ENCODE measurements around the gene NTM. TPM values are rescaled to one million over a fixed set of nuclear protein-coding genes. Genes with fewer than 3 reads are reported as not detected.

Gene NTM
- total RNA-seq, 4 donors from 2014 or later = 1.4 to 5.7 TPM; not detected in 2

DNA sequence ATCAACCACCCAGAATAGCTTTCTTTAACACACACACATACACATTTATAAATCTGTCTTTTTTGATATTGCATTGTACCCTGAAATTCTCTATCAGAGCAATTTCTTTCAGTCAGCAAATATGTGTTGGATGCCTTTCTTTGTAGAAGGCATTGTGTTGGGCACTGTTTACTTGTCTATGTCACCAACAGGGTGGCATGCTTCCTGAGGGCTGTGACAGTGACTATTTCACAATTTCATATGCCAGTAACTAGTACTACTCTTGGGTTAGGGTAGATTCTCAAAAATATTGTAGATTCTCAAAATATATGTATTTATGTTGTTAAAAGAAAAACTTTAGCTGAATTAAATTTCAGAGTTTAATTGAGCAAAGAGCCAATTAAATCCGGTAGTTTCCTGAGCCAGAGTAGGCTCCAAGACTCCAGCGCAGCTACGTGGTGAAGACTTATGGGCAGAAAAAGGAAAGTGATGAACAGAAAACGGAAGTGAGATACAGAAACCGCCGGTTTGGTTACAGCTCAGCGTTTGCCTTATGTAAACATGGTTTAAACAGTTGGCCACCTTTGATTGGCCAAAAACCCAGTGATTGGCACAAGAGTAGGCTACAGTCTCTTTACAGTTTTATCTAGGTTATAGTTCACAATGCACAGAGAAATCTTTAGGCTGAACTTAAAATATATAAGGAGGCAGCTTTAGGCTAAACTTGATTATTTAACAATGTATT lies 723.3 kb downstream of the NTM start:
- H3K27ac ChIP-seq = no peak overlapping the region
- H3K27me3 ChIP-seq = no peaks in the 10 kb centered on the region
- H3K4me3 ChIP-seq = no peak overlapping the region
- H3K36me3 ChIP-seq = no peaks in the 10 kb centered on the region
- no peaks in the 10 kb centered on the region for H3K9me3 ChIP-seq
- TF ChIP-seq CTCF (IDR thresholded peaks at IDR 0.05) (no peak), POLR2A (IDR thresholded peaks at IDR 0.05) (no peak)
- intact Hi-C loops (cut with DNase I; ENCODE audit: low total_unique reads) = no loop called here
- no peaks in the 10 kb centered on the region for H3K4me1 ChIP-seq
- DNase-seq = no peak

- intact Hi-C loops (cut with DNase I; ENCODE audit: low total_unique reads) = no loop called here
- H3K4me3 ChIP-seq = no peak overlapping the region
- no peak for DNase-seq
- TF ChIP-seq CTCF (IDR thresholded peaks at IDR 0.05) (no peak), POLR2A (IDR thresholded peaks at IDR 0.05) (no peak)
- H3K27me3 ChIP-seq = no peaks in the 10 kb centered on the region
- H3K9me3 ChIP-seq = no peaks in the 10 kb centered on the region
- no peaks in the 10 kb centered on the region for H3K36me3 ChIP-seq
- no peak overlapping the region for H3K27ac ChIP-seq
- H3K4me1 ChIP-seq = no peaks in the 10 kb centered on the region
These were observed 724.2 kb downstream of the NTM start for GRCh38 chr11:132094598-132094997.

GRCh38 chr11:132095230-132096131 lies 725.1 kb downstream of the NTM start:
- no peaks in the 10 kb centered on the region for H3K27me3 ChIP-seq
- no peaks in the 10 kb centered on the region for H3K4me1 ChIP-seq
- no peak overlapping the region for H3K27ac ChIP-seq
- TF ChIP-seq POLR2A (IDR thresholded peaks at IDR 0.05) (no peak), CTCF (IDR thresholded peaks at IDR 0.05) (no peak)
- intact Hi-C loops (cut with DNase I; ENCODE audit: low total_unique reads) = no loop called here
- no peak for DNase-seq
- no peaks in the 10 kb centered on the region for H3K36me3 ChIP-seq
- H3K4me3 ChIP-seq = no peak overlapping the region
- H3K9me3 ChIP-seq = no peaks in the 10 kb centered on the region

- no peaks in the 10 kb centered on the region for H3K27me3 ChIP-seq
- H3K9me3 ChIP-seq = no peaks in the 10 kb centered on the region
- H3K27ac ChIP-seq = no peak overlapping the region
- TF ChIP-seq CTCF (IDR thresholded peaks at IDR 0.05) (no peak), POLR2A (IDR thresholded peaks at IDR 0.05) (no peak)
- DNase-seq = no peak
- intact Hi-C loops (cut with DNase I; ENCODE audit: low total_unique reads) = no loop called here
- H3K4me3 ChIP-seq = no peak overlapping the region
- H3K36me3 ChIP-seq = no peaks in the 10 kb centered on the region
- H3K4me1 ChIP-seq = no peaks in the 10 kb centered on the region
These were observed 725.9 kb downstream of the NTM start for GRCh38 chr11:132096132-132096825.

Measured in uterus (tissue), 4 donors.